Stimulated activated CD4-positive, alpha-beta T cell treated with anti-CD3 and anti-CD28 coated beads, Interleukin-4, amount 100 ng/mL, for 1 hour (primary cell): Measurements from ENCODE around the gene ARHGAP15.

Experiments used
- DNase-seq: peaks from one replicate; pipeline ENCODE4 v3.0.0-alpha.2; 2020

Gene ARHGAP15

GRCh38 chr2:143354050-143354750 lies 225.0 kb downstream of the ARHGAP15 start:
- no peak for DNase-seq

GRCh38 chr2:143355870-143356269 lies 226.7 kb downstream of the ARHGAP15 start:
- DNase-seq, result no peak

- DNase-seq, result no peak
These were observed 227.1 kb downstream of the ARHGAP15 start for GRCh38 chr2:143356336-143356735.

- no peak for DNase-seq
These were observed 227.7 kb downstream of the ARHGAP15 start for GRCh38 chr2:143356736-143357446.

GRCh38 chr2:143357966-143358365 lies 228.7 kb downstream of the ARHGAP15 start:
- no peak for DNase-seq

- DNase-seq, result no peak
These were observed 232.1 kb downstream of the ARHGAP15 start for GRCh38 chr2:143361346-143361745.

GRCh38 chr2:143371616-143372015 lies 242.4 kb downstream of the ARHGAP15 start:
- DNase-seq, result no peak

- no peak for DNase-seq
These were observed 246.2 kb downstream of the ARHGAP15 start for GRCh38 chr2:143375384-143375880.

- no peak for DNase-seq
These were observed 249.8 kb downstream of the ARHGAP15 start for GRCh38 chr2:143378996-143379395.

- DNase-seq, result no peak
These were observed 250.7 kb downstream of the ARHGAP15 start for GRCh38 chr2:143379955-143380354.

GRCh38 chr2:143382573-143382972 lies 253.4 kb downstream of the ARHGAP15 start:
- no peak for DNase-seq

GRCh38 chr2:143383016-143383415 lies 253.8 kb downstream of the ARHGAP15 start:
- no peak for DNase-seq

- DNase-seq, result no peak
These were observed 254.9 kb downstream of the ARHGAP15 start for GRCh38 chr2:143384111-143384510.

GRCh38 chr2:143390171-143390570 lies 261.0 kb downstream of the ARHGAP15 start:
- DNase-seq, result no peak

- DNase-seq, result no peak
These were observed 263.1 kb downstream of the ARHGAP15 start for GRCh38 chr2:143392358-143392757.

GRCh38 chr2:143394062-143394461 lies 264.8 kb downstream of the ARHGAP15 start:
- DNase-seq, result no peak

GRCh38 chr2:143397884-143398614 lies 268.8 kb downstream of the ARHGAP15 start:
- no peak for DNase-seq

- DNase-seq, result no peak
These were observed 269.6 kb downstream of the ARHGAP15 start for GRCh38 chr2:143398781-143399180.

- no peak for DNase-seq
These were observed 270.4 kb downstream of the ARHGAP15 start for GRCh38 chr2:143399631-143400069.

GRCh38 chr2:143401861-143402260 lies 272.6 kb downstream of the ARHGAP15 start:
- no peak for DNase-seq

GRCh38 chr2:143402451-143402850 lies 273.2 kb downstream of the ARHGAP15 start:
- no peak for DNase-seq

GRCh38 chr2:143410082-143410897 lies 281.1 kb downstream of the ARHGAP15 start:
- no peak for DNase-seq

GRCh38 chr2:143415571-143415970 lies 286.4 kb downstream of the ARHGAP15 start:
- no peak for DNase-seq
